ENCODE data around the gene CMIP.

- TF ChIP-seq CTCF (IDR thresholded peaks at IDR 0.05) (no peak), ZBTB33 (IDR thresholded peaks at IDR 0.05; ENCODE audit: borderline replicate concordance, low read depth) (no peak), USF2 (IDR thresholded peaks at IDR 0.05; ENCODE audit: borderline replicate concordance, low read depth, low read length) (no peak), RCOR1 (IDR thresholded peaks at IDR 0.05; ENCODE audit: low read length) (no peak), MEF2A (IDR thresholded peaks at IDR 0.05; ENCODE audit: borderline replicate concordance, low read depth) (no peak), PBX3 (IDR thresholded peaks at IDR 0.05) (no peak), CHD2 (IDR thresholded peaks at IDR 0.05; ENCODE audit: low read length, partially characterized antibody) (no peak)
Measured at GRCh38 chr16:81655469-81656162, 211.0 kb downstream of the CMIP start.

Data from SK-N-SH (cell line).